HepG2 (cell line): ENCODE results near the gene PGS1. TPM values are rescaled to one million over a fixed set of nuclear protein-coding genes. Genes with fewer than 3 reads are reported as not detected.
A peak's percentile ranks its signal among the peaks of the same experiment; 100 is the strongest.

ENCODE experiments used
- ATAC-seq: fragments of 200-7000 bp; cut with Tn5 transposase; 3 replicates; pipeline ENCODE4 v1.9.1; 2020; ENCODE audit warnings: mild to moderate bottlenecking, moderate library complexity
- BruUV-seq: library from RNA; stranded (reverse); fragments of 400-500 nt; replicated peaks from 2 replicates; lab custom pipeline; 2021; lab: Mats Ljungman, UMichigan
- CTCF ChIA-PET: fragments of 300-600 bp; formaldehyde crosslinking; extraction: SDS; loops from one replicate; lab custom pipeline; 2021; ENCODE audit warnings: low total read pairs, inconsistent platforms, low intra/inter-chr PET ratio; lab: Yijun Ruan, JAX
- POLR2A ChIA-PET: fragments of 350-600 bp; sonication (Branson Sonifier 250); formaldehyde crosslinking; loops from one replicate; lab custom pipeline; 2020; ENCODE audit warnings: antibody characterized with exemption, inconsistent platforms; lab: Yijun Ruan, JAX
- DNase-seq: peaks from one replicate; pipeline ENCODE4 v3.0.0-alpha.2; 2015; ENCODE audit warnings: low spot score
- FAIRE-seq: peaks from 3 replicates; lab custom pipeline; 2011; peaks lifted over from hg19 to GRCh38; lab: Jason Lieb, UNC
- H2AFZ ChIP-seq: one replicate; pipeline ENCODE4 v1.6.1; 2011; ENCODE audit warnings: low read length, inconsistent platforms
- H3K27ac ChIP-seq: fragments of 300-600 bp; 3 replicates; pipeline ENCODE4 v1.8.0; 2011; ENCODE audit warnings: mixed run types, mild to moderate bottlenecking, mixed read lengths, low read length, inconsistent platforms; ENCODE audit not compliant: insufficient read depth; ENCODE audit errors: extremely low read length
- H3K27me3 ChIP-seq, 2 experiments: fragments of 200-600 bp in 1 of 2; 2 replicates in 1 of 2; 3 replicates in 1 of 2; pipeline versions ENCODE4 v1.6.0 to v1.8.0; 2011; ENCODE audit warnings: low read length in 2 of 2, mild to moderate bottlenecking in 2 of 2, moderate library complexity in 2 of 2, inconsistent platforms in 1 of 2; ENCODE audit not compliant: insufficient read depth in 2 of 2, control insufficient read depth in 1 of 2
- H3K36me3 ChIP-seq, 2 experiments: fragments of 200-600 bp in 1 of 2; replicated peaks in 1 of 2; 2 replicates in 1 of 2; 3 replicates in 1 of 2; pipeline versions ENCODE4 v1.5.1 to v1.8.0; 2011; ENCODE audit warnings: low read length in 2 of 2, inconsistent platforms in 1 of 2; ENCODE audit not compliant: insufficient read depth in 2 of 2, control insufficient read depth in 1 of 2
- H3K4me1 ChIP-seq: 2 replicates; pipeline ENCODE4 v1.5.1; 2012; ENCODE audit warnings: low read length, inconsistent platforms; ENCODE audit not compliant: insufficient read depth
- H3K4me2 ChIP-seq: 2 replicates; pipeline ENCODE4 v1.6.0; 2011; ENCODE audit warnings: low read depth, low read length, inconsistent platforms
- H3K4me3 ChIP-seq, 3 experiments: fragments of 200-600 bp in 1 of 3; sonication (generic), shearing (Covaris generic) in 1 of 3; replicated peaks in 1 of 3; 2 replicates each; pipeline ENCODE4 v1.5.1; 2011 to 2016; ENCODE audit warnings: low read length in 3 of 3, inconsistent platforms in 2 of 3, low read depth in 2 of 3, mild to moderate bottlenecking in 2 of 3, control low read depth in 1 of 3, mixed read lengths in 1 of 3; ENCODE audit not compliant: insufficient read depth in 1 of 3
- H3K79me2 ChIP-seq: one replicate; pipeline ENCODE4 v1.6.1; 2011; ENCODE audit warnings: low read length, inconsistent platforms; ENCODE audit not compliant: insufficient read depth
- H3K9ac ChIP-seq: 2 replicates; pipeline ENCODE4 v1.6.0; 2011; ENCODE audit warnings: mild to moderate bottlenecking, low read depth, low read length, inconsistent platforms; ENCODE audit not compliant: insufficient read depth
- H3K9me3 ChIP-seq: 2 replicates; pipeline ENCODE4 v1.5.1; 2012; ENCODE audit warnings: mild to moderate bottlenecking, low read length
- H4K20me1 ChIP-seq: 2 replicates; pipeline ENCODE4 v1.6.0; 2011; ENCODE audit warnings: inconsistent platforms, mild to moderate bottlenecking, low read length, moderate library complexity; ENCODE audit not compliant: insufficient read depth
- XBP1 ChIP-seq: sonication (generic); formaldehyde crosslinking; IDR thresholded peaks from 2 replicates; pipeline ENCODE4 v1.5.0; 2020; ENCODE audit warnings: missing genetic modification reagents
- ZBTB8A ChIP-seq: sonication (generic); formaldehyde crosslinking; IDR thresholded peaks from 2 replicates; pipeline ENCODE4 v1.4.0; 2020; ENCODE audit warnings: mild to moderate bottlenecking, low read depth, missing genetic modification reagents, borderline replicate concordance
- ZNF281 ChIP-seq: sonication (generic); formaldehyde crosslinking; IDR thresholded peaks from 2 replicates; pipeline ENCODE4 v1.4.0; 2020; ENCODE audit warnings: missing genetic modification reagents, borderline replicate concordance
- ZNF558 ChIP-seq: sonication (generic); formaldehyde crosslinking; IDR thresholded peaks from 2 replicates; pipeline ENCODE4 v1.9.0; 2022; ENCODE audit warnings: mild to moderate bottlenecking, missing genetic modification reagents, borderline replicate concordance
- ZNF577 ChIP-seq: sonication (generic); formaldehyde crosslinking; IDR thresholded peaks from 2 replicates; pipeline ENCODE4 v1.4.0; 2020; ENCODE audit warnings: mild to moderate bottlenecking, low read depth, missing genetic modification reagents, borderline replicate concordance
- ZNF589 ChIP-seq: sonication (generic); formaldehyde crosslinking; conservative IDR thresholded peaks from 2 replicates; pipeline ENCODE4 v1.8.0; 2022; ENCODE audit warnings: mild to moderate bottlenecking, moderate library complexity, missing genetic modification reagents
- WGBS: methylation state at CpG from one replicate; pipeline ENCODE4 v1.1.6; 2017; ENCODE audit warnings: low lambda C conversion rate; 5-methylcytosine and 5-hydroxymethylcytosine counted together
- in situ Hi-C: cut with HindIII; loops from 2 replicates; pipeline ENCODE4 v1.10.0; 2017; ENCODE audit warnings: low pct_unique_long_range_greater_than_20kb; ENCODE audit not compliant: extremely low pct_ligation_motif_present
- intact Hi-C: fragments of 100-400 bp; cut with micrococcal nuclease; formaldehyde crosslinking; loops from one replicate; pipeline ENCODE4 v1.10.0; 2022; ENCODE audit not compliant: unreplicated experiment
- polyA plus RNA-seq, 8 experiments: library from polyadenylated mRNA; depleted of rRNA in 3 of 8; stranded (reverse) in 7 of 8; unstranded in 1 of 8; fragments of >200 nt; fragmentation: Illumina TruSeq in 4 of 8; extraction: Trizol in 4 of 8; gene quantifications; 2 replicates each; pipeline versions ENCODE4 v1.2.1 to v1.2.3, GENCODE V29; 2011 to 2016; ENCODE audit warnings: low read depth in 4 of 8, missing spikeins in 1 of 8, mixed read lengths in 1 of 8; ENCODE audit not compliant: insufficient read depth in 1 of 8
- total RNA-seq, 5 experiments: library from RNA; depleted of rRNA; stranded (reverse); fragments of >200 nt; fragmentation: Illumina TruSeq; extraction: Trizol; gene quantifications; 2 replicates each; pipeline ENCODE4 v1.2.3, GENCODE V29; 2016; ENCODE audit warnings: low read depth in 1 of 5
- TF ChIP-seq, protein P1 (sequence below): IDR thresholded peaks from 2 replicates; pipeline ENCODE4 v1.6.1; 2016; ENCODE audit warnings: low read depth, control low read depth

Gene PGS1
- total and polyA plus RNA-seq, 2 of the 13 experiments (the other 11 are each of a cell fraction or from before 2014, with no cell fraction given) = 25.9 to 31.5 TPM

- FAIRE-seq = no peak
- H3K4me1 ChIP-seq = peaks cover 79% of the 10 kb centered on the region
- ATAC-seq = no peak
- no peaks in the 10 kb centered on the region for H3K9me3 ChIP-seq
- WGBS = 93% methylated on average over 16 of the region's 16 CpGs
- H3K9ac ChIP-seq = no peak overlapping the region
- H3K27me3 ChIP-seq = peaks cover 0 to 56% of the 10 kb centered on the region in 2 experiments
- H3K27ac ChIP-seq = no peak overlapping the region
- peak overlapping the region; percentile 73; the same call in 1 of the 2 replicates for H3K4me2 ChIP-seq
- in situ Hi-C loops = no loop called here
- BruUV-seq = no TSS peak
- no peaks in the 10 kb centered on the region; a peak in 1 of 5 replicates for H3K36me3 ChIP-seq
- no peaks in the 10 kb centered on the region for H3K79me2 ChIP-seq
- no peak overlapping the region for H2AFZ ChIP-seq
- H3K4me3 ChIP-seq = no peak overlapping the region
- POLR2A ChIA-PET = no interaction called here
- H4K20me1 ChIP-seq = peaks cover 21% of the 10 kb centered on the region; the same call in 1 of the 2 replicates
- TF ChIP-seq ZBTB8A (no peak), ZNF281 (CRISPR knock-in tag) (0 out of 2 replicates have a peak, but pooled peaks have one; percentile 68), XBP1 (CRISPR knock-in tag) (no peak), ZNF589 (CRISPR knock-in tag) (no peak), ZNF558 (no peak), ZNF577 (no peak)
- TF ChIP-seq, protein P1, sequence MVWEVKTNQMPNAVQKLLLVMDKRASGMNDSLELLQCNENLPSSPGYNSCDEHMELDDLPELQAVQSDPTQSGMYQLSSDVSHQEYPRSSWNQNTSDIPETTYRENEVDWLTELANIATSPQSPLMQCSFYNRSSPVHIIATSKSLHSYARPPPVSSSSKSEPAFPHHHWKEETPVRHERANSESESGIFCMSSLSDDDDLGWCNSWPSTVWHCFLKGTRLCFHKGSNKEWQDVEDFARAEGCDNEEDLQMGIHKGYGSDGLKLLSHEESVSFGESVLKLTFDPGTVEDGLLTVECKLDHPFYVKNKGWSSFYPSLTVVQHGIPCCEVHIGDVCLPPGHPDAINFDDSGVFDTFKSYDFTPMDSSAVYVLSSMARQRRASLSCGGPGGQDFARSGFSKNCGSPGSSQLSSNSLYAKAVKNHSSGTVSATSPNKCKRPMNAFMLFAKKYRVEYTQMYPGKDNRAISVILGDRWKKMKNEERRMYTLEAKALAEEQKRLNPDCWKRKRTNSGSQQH (CRISPR knock-in tag) = 0 out of 2 replicates have a peak, but pooled peaks have one; percentile 1
- TF ChIP-seq, all 625 proteins: peak for 2
- CTCF ChIA-PET = no interaction called here
- no peak for DNase-seq
- intact Hi-C loops = no loop called here
These were observed 22.2 kb upstream of the PGS1 start for GRCh38 chr17:78356101-78356713.
